ENCODE results near the gene OTC. TPM values are rescaled to one million over a fixed set of nuclear protein-coding genes. Genes with fewer than 3 reads are reported as not detected.

OTC gene
- total RNA-seq, 1 donor from 2014 or later: 2.7 TPM

GRCh38 chrX:38382663-38383062 is 30.3 kb downstream of the OTC start:
- intact Hi-C loops (cut with DNase I): no loop called here
- H3K27ac ChIP-seq: no peak overlapping the region
- TF ChIP-seq POLR2AphosphoS5 (IDR thresholded peaks at IDR 0.05; ENCODE audit: insufficient read depth in 1 of 2, low read depth in 1 of 2) (no peak), POLR2A (IDR thresholded peaks at IDR 0.05) (no peak), CTCF (IDR thresholded peaks at IDR 0.05) (no peak)
- no peak for DNase-seq (ENCODE audit: extremely low spot score in 2 of 2)
- no peaks in the 10 kb centered on the region for H3K9me3 ChIP-seq
- H3K36me3 ChIP-seq: no peaks in the 10 kb centered on the region
- no peak overlapping the region for H3K4me3 ChIP-seq
- no peaks in the 10 kb centered on the region for H3K4me1 ChIP-seq
- no peaks in the 10 kb centered on the region for H3K27me3 ChIP-seq

DNA sequence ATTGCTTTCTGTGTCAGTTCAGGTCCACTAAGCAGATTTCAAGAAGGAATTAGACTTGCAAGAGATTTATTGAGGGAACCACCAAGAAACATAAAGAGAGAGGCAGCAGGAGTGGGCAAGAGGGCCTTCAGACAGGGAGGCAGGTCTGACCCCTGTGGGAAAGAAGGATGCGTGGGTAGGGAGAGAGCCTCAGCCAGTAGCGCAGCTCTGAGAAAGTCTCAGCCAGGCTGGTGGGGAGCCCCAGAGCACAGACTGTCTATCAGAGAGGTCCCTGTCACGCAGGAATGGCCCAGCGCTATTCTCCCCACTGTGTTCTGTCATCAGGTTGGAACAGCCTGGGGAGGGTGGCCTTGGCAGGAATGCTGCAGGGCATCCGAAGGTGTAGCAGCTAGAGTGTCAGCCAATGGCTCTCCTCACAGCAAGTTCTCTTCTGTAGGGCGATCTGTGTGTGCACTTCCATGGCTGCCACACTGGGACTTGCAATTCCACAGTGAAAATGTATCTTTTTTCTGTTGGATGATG is 48.0 kb downstream of the OTC start:
- H3K4me1 ChIP-seq: no peaks in the 10 kb centered on the region
- no peak for DNase-seq (ENCODE audit: extremely low spot score in 2 of 2)
- no peaks in the 10 kb centered on the region for H3K27me3 ChIP-seq
- H3K9me3 ChIP-seq: no peaks in the 10 kb centered on the region
- H3K36me3 ChIP-seq: no peaks in the 10 kb centered on the region
- no peak overlapping the region for H3K4me3 ChIP-seq
- H3K27ac ChIP-seq: no peak overlapping the region
- intact Hi-C loops (cut with DNase I): no loop called here
- TF ChIP-seq POLR2AphosphoS5 (IDR thresholded peaks at IDR 0.05; ENCODE audit: insufficient read depth in 1 of 2, low read depth in 1 of 2): no peak
- TF ChIP-seq CTCF (IDR thresholded peaks at IDR 0.05): no peak
- no peak for TF ChIP-seq POLR2A (IDR thresholded peaks at IDR 0.05)

GRCh38 chrX:38402118-38402517 is 49.7 kb downstream of the OTC start:
- H3K27ac ChIP-seq: no peak overlapping the region
- no peaks in the 10 kb centered on the region for H3K27me3 ChIP-seq
- no peaks in the 10 kb centered on the region for H3K36me3 ChIP-seq
- intact Hi-C loops (cut with DNase I): no loop called here
- DNase-seq (ENCODE audit: extremely low spot score in 2 of 2): no peak
- no peaks in the 10 kb centered on the region for H3K4me1 ChIP-seq
- TF ChIP-seq CTCF (IDR thresholded peaks at IDR 0.05) (no peak), POLR2AphosphoS5 (IDR thresholded peaks at IDR 0.05; ENCODE audit: insufficient read depth in 1 of 2, low read depth in 1 of 2) (no peak), POLR2A (IDR thresholded peaks at IDR 0.05) (no peak)
- no peaks in the 10 kb centered on the region for H3K9me3 ChIP-seq
- no peak overlapping the region for H3K4me3 ChIP-seq

- no peaks in the 10 kb centered on the region for H3K36me3 ChIP-seq
- H3K4me1 ChIP-seq: no peaks in the 10 kb centered on the region
- TF ChIP-seq POLR2AphosphoS5 (IDR thresholded peaks at IDR 0.05; ENCODE audit: insufficient read depth in 1 of 2, low read depth in 1 of 2) (no peak), CTCF (IDR thresholded peaks at IDR 0.05) (no peak), POLR2A (IDR thresholded peaks at IDR 0.05) (no peak)
- no peaks in the 10 kb centered on the region for H3K27me3 ChIP-seq
- no peaks in the 10 kb centered on the region for H3K9me3 ChIP-seq
- intact Hi-C loops (cut with DNase I): no loop called here
- H3K4me3 ChIP-seq: no peak overlapping the region
- no peak for DNase-seq (ENCODE audit: extremely low spot score in 2 of 2)
- no peak overlapping the region for H3K27ac ChIP-seq
These were observed 51.4 kb downstream of the OTC start for GRCh38 chrX:38403834-38404233.

DNA sequence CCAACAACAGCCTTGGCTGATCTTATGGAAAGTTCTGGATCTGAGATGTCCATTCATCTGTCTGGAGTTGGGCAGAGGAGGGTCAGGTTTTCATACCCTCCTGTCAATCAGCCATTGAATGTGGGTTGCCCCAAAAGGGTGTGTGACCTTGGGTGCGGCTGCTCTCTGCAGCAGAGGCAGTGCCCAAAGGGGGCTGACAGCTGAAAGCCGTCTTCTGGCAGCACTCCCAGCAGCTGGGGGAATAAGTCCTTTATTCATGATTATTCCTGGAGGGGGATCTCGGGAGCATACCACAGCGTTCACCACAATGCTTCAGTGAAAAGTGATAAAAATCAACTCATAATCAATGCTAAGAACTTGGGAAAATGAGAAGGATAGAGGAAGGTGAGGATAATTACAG is 54.7 kb downstream of the OTC start:
- intact Hi-C loops (cut with DNase I): no loop called here
- H3K27me3 ChIP-seq: no peaks in the 10 kb centered on the region
- DNase-seq (ENCODE audit: extremely low spot score in 2 of 2): no peak

More for the DNA sequence above, 54.7 kb downstream of the OTC start:
- no peaks in the 10 kb centered on the region for H3K36me3 ChIP-seq
- TF ChIP-seq POLR2A (IDR thresholded peaks at IDR 0.05): no peak
- TF ChIP-seq POLR2AphosphoS5 (IDR thresholded peaks at IDR 0.05; ENCODE audit: insufficient read depth in 1 of 2, low read depth in 1 of 2): no peak
- no peak for TF ChIP-seq CTCF (IDR thresholded peaks at IDR 0.05)
- H3K4me3 ChIP-seq: no peak overlapping the region
- no peak overlapping the region for H3K27ac ChIP-seq
- H3K4me1 ChIP-seq: no peaks in the 10 kb centered on the region
- no peaks in the 10 kb centered on the region for H3K9me3 ChIP-seq

Data from vagina (tissue), 2 donors.